GM20431 (cell line): Measurements from ENCODE around the gene CAPS.

Experiments used
- in situ Hi-C: fragments of 300-500 bp; cut with MseI, MboI; formaldehyde crosslinking; loops from one replicate; pipeline ENCODE4 v1.15.0; 2020; ENCODE audit warnings: low sequenced_read_pairs; ENCODE audit not compliant: unreplicated experiment

CAPS gene

GRCh38 chr19:5932609-5933262 is 18.7 kb downstream of the CAPS start:
- in situ Hi-C loops: no loop called here

GRCh38 chr19:5933391-5934068 is 19.5 kb downstream of the CAPS start:
- in situ Hi-C loops: no loop called here

- in situ Hi-C loops: no loop called here
Measured at GRCh38 chr19:5934069-5934401, 20.0 kb downstream of the CAPS start.

GRCh38 chr19:5934774-5935472 is 20.9 kb downstream of the CAPS start:
- in situ Hi-C loops: no loop called here

- in situ Hi-C loops: no loop called here
Measured at GRCh38 chr19:5935473-5936291, 21.6 kb downstream of the CAPS start.

- in situ Hi-C loops: no loop called here
Measured at GRCh38 chr19:5936292-5936592, 22.2 kb downstream of the CAPS start.

GRCh38 chr19:5937550-5937949 is 23.5 kb downstream of the CAPS start:
- in situ Hi-C loops: no loop called here

- in situ Hi-C loops: no loop called here
Measured at GRCh38 chr19:5940260-5941208, 26.5 kb downstream of the CAPS start.

- in situ Hi-C loops: no loop called here
Measured at GRCh38 chr19:5941673-5942072, 27.6 kb downstream of the CAPS start.

- in situ Hi-C loops: no loop called here
Measured at GRCh38 chr19:5943045-5943444, 29.0 kb downstream of the CAPS start.

GRCh38 chr19:5943623-5944022 is 29.6 kb downstream of the CAPS start:
- in situ Hi-C loops: no loop called here

GRCh38 chr19:5947435-5947834 is 33.4 kb downstream of the CAPS start:
- in situ Hi-C loops: no loop called here

GRCh38 chr19:5948752-5949564 is 34.9 kb downstream of the CAPS start:
- in situ Hi-C loops: no loop called here

- in situ Hi-C loops: no loop called here
Measured at GRCh38 chr19:5949792-5950305, 35.8 kb downstream of the CAPS start.

- in situ Hi-C loops: no loop called here
Measured at GRCh38 chr19:5950741-5951140, 36.7 kb downstream of the CAPS start.

GRCh38 chr19:5951338-5951861 is 37.3 kb downstream of the CAPS start:
- in situ Hi-C loops: no loop called here

GRCh38 chr19:5952193-5953029 is 38.4 kb downstream of the CAPS start:
- in situ Hi-C loops: no loop called here
